Activated CD4-positive, alpha-beta T cell treated with anti-CD3 and anti-CD28 coated beads, Interleukin-2, amount 50 U/mL, for 16 hours (primary cell): Measurements from ENCODE around the gene ZNF646.

Experiments used
- DNase-seq: peaks from one replicate; pipeline ENCODE4 v3.0.0-alpha.2; 2020

Gene ZNF646

DNA sequence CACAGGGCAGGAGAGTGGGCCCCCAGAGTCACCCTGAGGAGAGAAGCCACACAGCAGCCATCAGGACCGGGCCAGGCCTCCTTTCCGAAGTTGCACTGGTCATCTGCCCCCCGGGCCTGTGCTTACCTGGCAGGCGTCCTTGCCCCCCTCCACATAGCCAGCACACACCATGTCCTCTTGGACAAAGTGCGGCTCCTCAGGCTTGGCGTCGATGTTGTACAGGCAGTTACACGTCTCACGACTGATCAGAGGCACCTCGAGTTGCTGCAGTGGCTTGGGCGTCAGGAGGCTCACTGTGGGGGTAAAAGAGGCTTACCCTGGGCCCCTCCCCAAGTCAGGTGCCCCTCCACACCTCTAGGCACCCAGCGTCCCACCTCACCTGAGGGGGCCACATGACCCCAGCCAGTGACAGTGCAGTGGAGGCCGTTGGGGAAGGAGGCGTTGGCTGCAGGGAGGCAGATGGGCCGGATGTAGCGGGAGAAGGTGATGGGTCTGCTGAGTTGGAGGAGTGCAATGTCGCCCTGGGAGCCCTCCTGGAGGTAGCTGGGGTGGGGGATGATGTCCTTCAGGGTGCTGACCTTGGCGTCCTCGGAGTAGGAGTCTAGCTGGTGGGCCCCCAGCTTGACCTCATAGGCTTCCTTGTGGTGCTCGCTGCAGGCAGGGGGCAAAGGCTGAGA, 58.2 kb downstream of the ZNF646 start:
- DNase-seq = no peak

GRCh38 chr16:31133046-31133501, 58.9 kb downstream of the ZNF646 start:
- no peak for DNase-seq
